Stimulated activated CD8-positive, alpha-beta memory T cell treated with anti-CD3 and anti-CD28 coated beads, Interleukin-4, amount 100 ng/mL, for 4 hours (primary cell): ENCODE results near the gene FOS.
A peak's percentile ranks its signal among the peaks of the same experiment; 100 is the strongest.
"Not testable (repeated sequence)": the region's sequence is repeated elsewhere in the genome, so short reads cannot be mapped to it uniquely, and the experiment has no call there.

Experiments
- DNase-seq, 2 donors: peaks; one replicate each; pipeline ENCODE4 v3.0.0-alpha.2; 2020; ENCODE audit warnings: low read depth in 2 of 2, low spot score in 1 of 2

The FOS gene

GRCh38 chr14:75293920-75294648 lies 15.5 kb downstream of the FOS start:
- peak; percentile 82 to 89 for DNase-seq

- DNase-seq = no peak
Measured at GRCh38 chr14:75294649-75295033, 16.0 kb downstream of the FOS start.

DNA sequence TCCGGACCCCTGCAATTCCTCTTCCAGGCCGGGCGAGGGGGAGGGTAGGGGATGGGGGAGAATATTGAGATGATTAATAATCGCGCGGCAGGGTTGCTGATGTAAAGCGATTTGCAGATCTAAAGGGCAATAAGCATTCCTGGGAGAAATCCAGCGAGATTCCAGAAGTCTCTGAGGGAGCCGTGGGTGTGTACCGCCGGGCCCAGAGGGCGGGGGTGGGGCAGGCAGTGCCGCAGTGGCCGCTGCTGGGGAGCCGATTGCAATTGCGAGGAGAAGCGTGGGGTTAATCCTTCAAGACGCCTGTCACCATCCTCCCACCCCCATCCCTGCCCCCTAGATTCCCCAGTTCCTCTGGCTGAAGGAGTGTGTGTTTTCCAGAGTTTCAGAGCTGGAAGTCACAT lies 16.4 kb downstream of the FOS start:
- no peak for DNase-seq

GRCh38 chr14:75295491-75296345 lies 17.1 kb downstream of the FOS start:
- peak in 1 of 2 donors; percentile 59 for DNase-seq

DNA sequence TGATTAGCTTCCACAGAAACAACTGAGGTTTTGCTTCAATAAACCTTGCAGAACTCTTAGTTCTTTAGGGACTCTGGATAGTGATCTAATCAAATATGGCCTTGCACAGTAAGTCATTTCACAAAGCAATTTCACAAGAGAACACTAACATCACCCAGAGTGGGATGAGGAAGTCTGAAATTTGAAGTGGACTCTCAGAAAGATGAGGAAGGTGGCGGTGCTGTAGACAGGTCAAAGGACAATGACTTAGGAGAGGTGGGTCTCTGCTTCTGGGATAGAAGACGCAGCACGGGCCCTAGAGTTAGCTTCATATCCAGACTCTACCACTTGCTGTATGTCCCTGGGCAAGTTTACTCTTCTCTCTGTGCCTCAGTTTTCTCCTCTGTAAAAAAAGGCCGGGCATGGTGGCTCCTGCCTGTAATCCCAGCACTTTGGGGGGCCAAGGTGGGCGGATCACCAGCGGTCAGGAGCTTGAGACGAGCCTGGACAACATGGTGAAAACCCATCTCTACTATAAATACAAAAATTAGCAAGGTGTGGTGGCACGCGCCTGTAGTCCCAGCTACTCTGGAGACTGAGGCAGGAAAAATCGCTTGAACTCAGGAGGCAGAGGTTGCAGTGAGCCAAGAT lies 18.9 kb downstream of the FOS start:
- DNase-seq = no peak

DNA sequence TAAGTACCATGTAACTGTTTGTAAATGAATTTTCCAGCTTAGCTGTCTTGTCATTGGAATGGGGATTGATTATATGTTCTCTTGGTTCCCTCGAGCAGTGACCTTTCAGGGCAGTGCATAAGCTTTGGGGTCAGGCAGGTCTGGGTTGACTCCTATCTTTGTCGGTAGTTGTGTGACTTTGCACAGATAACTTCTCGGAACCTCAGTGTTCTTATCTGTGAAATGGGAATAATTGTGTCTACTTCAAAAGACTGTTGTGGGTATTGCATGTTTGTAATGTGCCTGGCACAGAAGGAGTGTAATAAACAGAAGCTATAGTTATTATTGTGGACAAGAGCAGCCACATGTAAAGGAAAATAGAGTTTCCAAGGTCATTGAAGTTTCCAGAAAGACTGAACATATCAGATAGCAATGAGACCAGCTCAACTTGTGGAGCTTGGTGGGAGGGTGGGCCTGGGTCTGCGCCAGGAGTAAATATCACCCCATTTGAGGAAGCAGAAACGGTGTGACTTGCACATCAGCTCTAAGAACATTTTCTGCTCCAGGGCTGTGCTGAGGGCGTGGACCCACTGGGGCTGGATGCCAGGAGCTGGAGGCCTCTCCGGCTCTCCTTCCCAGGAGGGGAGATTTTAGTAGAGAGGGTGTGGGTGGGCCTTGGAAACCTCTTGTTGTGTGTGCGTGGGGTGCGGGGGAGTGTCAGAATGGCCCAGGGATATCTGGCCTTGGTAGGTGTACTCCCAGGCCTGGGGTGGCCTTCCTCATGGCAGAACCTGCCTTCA lies 19.7 kb downstream of the FOS start:
- DNase-seq = no peak

GRCh38 chr14:75299059-75299458 lies 20.4 kb downstream of the FOS start:
- no peak for DNase-seq

GRCh38 chr14:75299576-75299975 lies 20.9 kb downstream of the FOS start:
- no peak for DNase-seq

- no peak for DNase-seq
Measured at GRCh38 chr14:75301666-75302325, 23.2 kb downstream of the FOS start.

DNA sequence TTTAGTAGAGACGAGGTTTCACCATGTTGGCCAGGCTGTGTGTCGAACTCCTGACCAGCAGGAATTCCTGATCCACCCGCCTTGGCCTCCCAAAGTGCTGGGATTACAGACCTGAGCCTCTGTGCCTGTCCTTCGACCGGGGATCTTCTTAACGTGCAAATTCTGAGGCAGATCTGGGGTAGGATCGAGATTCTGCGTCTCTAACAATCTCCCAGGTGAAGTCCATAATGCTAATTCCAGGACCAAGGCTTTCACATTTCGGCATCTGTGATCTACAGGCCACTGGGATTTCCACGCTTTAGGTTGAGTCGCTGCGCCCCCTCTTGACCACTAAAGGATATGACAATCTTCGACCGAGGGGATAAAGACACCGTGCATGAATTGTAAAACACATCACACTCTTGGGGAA lies 24.8 kb downstream of the FOS start:
- DNase-seq = no peak

GRCh38 chr14:75306410-75306809 lies 27.8 kb downstream of the FOS start:
- not testable (repeated sequence) for DNase-seq

DNA sequence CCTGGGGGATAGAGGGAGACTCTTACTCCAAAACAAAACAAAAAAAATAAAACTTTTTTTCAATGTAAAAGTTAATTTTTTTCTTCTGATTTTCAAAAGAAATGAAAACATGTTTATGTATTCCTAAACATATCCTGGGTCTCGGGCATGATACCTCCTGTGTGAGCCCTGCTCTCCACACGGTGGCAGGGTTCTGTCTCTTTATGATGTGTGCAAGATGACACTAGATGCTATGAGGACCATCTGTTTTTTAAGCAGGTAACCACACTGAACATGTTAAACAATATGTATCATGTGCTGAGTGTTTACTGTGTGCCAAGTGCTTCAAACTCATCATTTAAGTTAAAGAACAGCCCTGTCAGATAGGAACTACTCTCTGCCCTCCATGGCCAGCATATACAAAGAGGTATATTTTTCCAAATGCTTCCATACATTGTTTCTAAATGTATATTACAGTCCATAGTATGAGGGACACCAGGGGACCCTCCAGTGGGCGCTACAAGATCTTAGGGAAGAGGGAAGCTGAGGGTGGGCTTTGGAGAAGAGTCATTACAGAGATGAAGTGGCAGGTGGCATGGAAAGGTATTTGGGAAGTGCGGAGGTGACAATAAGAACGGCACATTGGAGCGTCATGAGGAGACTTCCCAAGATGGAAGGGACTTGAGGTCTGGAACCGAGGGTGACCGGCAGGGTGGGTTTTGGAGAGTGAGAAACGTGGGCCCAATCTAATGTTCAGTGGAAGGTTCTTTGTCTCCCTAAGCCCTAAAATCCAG lies 28.5 kb downstream of the FOS start:
- no peak for DNase-seq

GRCh38 chr14:75307700-75308379 lies 29.2 kb downstream of the FOS start:
- DNase-seq = peak in 1 of 2 donors; percentile 46

GRCh38 chr14:75308991-75309390 lies 30.4 kb downstream of the FOS start:
- not testable (repeated sequence) for DNase-seq

GRCh38 chr14:75309561-75309960 lies 30.9 kb downstream of the FOS start:
- not testable (repeated sequence) for DNase-seq

- no peak for DNase-seq
Measured at GRCh38 chr14:75310295-75311111, 31.9 kb downstream of the FOS start.

DNA sequence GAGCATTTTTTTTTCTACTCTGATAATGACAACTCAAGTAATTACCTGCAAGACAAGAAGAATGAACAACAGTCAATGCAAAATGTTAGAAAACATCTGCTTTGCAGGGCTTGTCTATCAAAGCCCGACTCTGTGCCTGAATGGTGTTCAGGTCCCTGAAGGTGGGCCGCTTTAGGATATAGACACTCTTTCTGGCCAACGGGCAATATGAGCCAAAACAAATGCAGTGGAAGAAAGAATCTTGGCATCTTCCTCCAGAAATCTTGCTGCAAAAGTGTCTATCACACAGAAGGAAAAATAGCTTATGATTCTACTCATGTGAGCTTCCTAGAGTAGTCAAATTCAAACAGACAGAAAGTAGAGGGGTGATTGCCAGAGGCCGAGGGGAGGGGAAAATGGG lies 32.7 kb downstream of the FOS start:
- DNase-seq = no peak

DNA sequence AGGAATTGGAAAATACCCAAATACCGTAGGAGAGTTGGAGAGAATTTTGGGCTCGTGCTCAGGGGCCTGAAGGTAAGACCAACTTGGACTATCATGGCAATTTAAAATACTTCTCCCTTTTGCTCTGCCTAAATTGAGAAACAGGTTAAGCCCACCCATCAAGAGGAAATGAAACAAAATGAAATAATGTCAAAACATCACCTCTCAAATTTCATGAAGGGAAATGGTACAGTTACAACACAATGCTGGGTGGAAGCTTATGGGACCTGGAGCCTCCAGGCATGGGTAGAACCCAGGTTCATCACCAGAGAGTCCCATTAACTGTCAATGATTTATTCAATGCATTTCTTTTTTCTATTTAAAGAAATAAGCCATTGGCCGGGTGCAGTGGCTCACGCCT lies 33.7 kb downstream of the FOS start:
- no peak for DNase-seq
